NCI-H446 (cell line): ENCODE results near the gene KRTAP27-1.

Experiments
- DNase-seq, 2 experiments: peaks; one replicate each; lab custom pipeline; 2025; lab: John Stamatoyannopoulos, UW

The KRTAP27-1 gene

GRCh38 chr21:30289215-30289614 lies 48.3 kb downstream of the KRTAP27-1 start, which contains the start of gene KRTAP25-1:
Gene KRTAP25-1, minus strand, starts transcription at chr21:30289514. Its CDS starts 24 bp downstream, at chr21:30289490.
- DNase-seq, result no peak
